GM12878 (cell line): Measurements from ENCODE around the gene OR14J1. TPM values are rescaled to one million over a fixed set of nuclear protein-coding genes. Genes with fewer than 3 reads are reported as not detected.

Experiments used
- ATAC-seq: fragments of 200-7000 bp; cut with Tn5 transposase; 3 replicates; pipeline ENCODE4 v1.9.1; 2020; ENCODE audit warnings: mild to moderate bottlenecking, moderate library complexity
- BruUV-seq: library from RNA; stranded (reverse); fragments of 400-500 nt; replicated peaks from 2 replicates; lab custom pipeline; 2021; lab: Mats Ljungman, UMichigan
- CTCF ChIA-PET: fragments of 300-600 bp; sonication (Branson Sonifier 250); formaldehyde crosslinking; extraction: SDS; loops from one replicate; lab custom pipeline; 2021; ENCODE audit warnings: inconsistent platforms; lab: Yijun Ruan, JAX
- POLR2A ChIA-PET: fragments of 350-600 bp; formaldehyde crosslinking; extraction: SDS; loops from one replicate; lab custom pipeline; 2021; ENCODE audit warnings: inconsistent platforms; lab: Charles Lee
- RAD21 ChIA-PET: fragments of 300-600 bp; sonication (Branson Sonifier 250); formaldehyde crosslinking; loops from one replicate; lab custom pipeline; 2023; ENCODE audit warnings: antibody characterized with exemption; ENCODE audit not compliant: unreplicated experiment; lab: Charles Lee
- SMC1A ChIA-PET: fragments of 300-600 bp; sonication (Branson Sonifier 250); formaldehyde crosslinking; loops from one replicate; lab custom pipeline; 2023; ENCODE audit not compliant: unreplicated experiment, uncharacterized antibody; lab: Charles Lee
- DNase-seq: peaks from one replicate; pipeline ENCODE4 v3.0.0-alpha.2; 2011; ENCODE audit warnings: low read depth, low spot score
- FAIRE-seq: peaks from 3 replicates; lab custom pipeline; 2011; peaks lifted over from hg19 to GRCh38; lab: Jason Lieb, UNC
- H2AFZ ChIP-seq: 2 replicates; pipeline ENCODE4 v1.6.0; 2011; ENCODE audit warnings: low read depth, low read length, control low read depth; ENCODE audit not compliant: control insufficient read depth
- H3K27ac ChIP-seq: 2 replicates; pipeline ENCODE4 v1.5.1; 2011; ENCODE audit warnings: control low read depth; ENCODE audit not compliant: control insufficient read depth, insufficient read depth
- H3K27me3 ChIP-seq, 2 experiments: replicated peaks in 1 of 2; 2 replicates each; pipeline versions ENCODE4 v1.6.0 to v1.6.1; 2011; ENCODE audit warnings: low read length in 1 of 2; ENCODE audit not compliant: control insufficient read depth in 2 of 2, insufficient read depth in 2 of 2
- H3K36me3 ChIP-seq, 2 experiments: 2 replicates each; pipeline ENCODE4 v1.5.1; 2011; ENCODE audit warnings: low read length in 1 of 2; ENCODE audit not compliant: control insufficient read depth in 2 of 2, insufficient read depth in 2 of 2
- H3K4me1 ChIP-seq: 2 replicates; pipeline ENCODE4 v1.6.1; 2011; ENCODE audit warnings: mild to moderate bottlenecking, low read length, moderate library complexity, mixed read lengths; ENCODE audit not compliant: control insufficient read depth, insufficient read depth
- H3K4me2 ChIP-seq: 2 replicates; pipeline ENCODE4 v1.6.0; 2011; ENCODE audit warnings: control low read depth; ENCODE audit not compliant: control insufficient read depth, insufficient read depth
- H3K4me3 ChIP-seq: fragments of 200-600 bp; sonication (generic); 2 replicates; pipeline ENCODE4 v1.5.1; 2016
- H3K79me2 ChIP-seq: 2 replicates; pipeline ENCODE4 v1.6.0; 2011; ENCODE audit warnings: low read length; ENCODE audit not compliant: control insufficient read depth, insufficient read depth
- H3K9ac ChIP-seq: 2 replicates; pipeline ENCODE4 v1.8.0; 2011; ENCODE audit warnings: low read length, control low read depth, mixed read lengths; ENCODE audit not compliant: control insufficient read depth, insufficient read depth
- H3K9me3 ChIP-seq: replicated peaks from 3 replicates; pipeline ENCODE4 v1.5.1; 2011; ENCODE audit warnings: mild to moderate bottlenecking, low read length; ENCODE audit not compliant: control insufficient read depth, insufficient read depth
- H4K20me1 ChIP-seq: 2 replicates; pipeline ENCODE4 v1.6.0; 2011; ENCODE audit not compliant: control insufficient read depth, insufficient read depth
- BACH1 ChIP-seq: fragments of 450-650 bp; IDR thresholded peaks from 2 replicates; pipeline ENCODE4 v1.6.1; 2017; ENCODE audit warnings: mild to moderate bottlenecking, borderline replicate concordance
- CBX3 ChIP-seq: fragments of 200-600 bp; sonication (generic); IDR thresholded peaks from 2 replicates; pipeline ENCODE4 v1.6.1; 2016; ENCODE audit warnings: low read depth, borderline replicate concordance
- MTA2 ChIP-seq: fragments of 450-650 bp; IDR thresholded peaks from 2 replicates; pipeline ENCODE4 v1.6.1; 2016; ENCODE audit warnings: low read depth, mild to moderate bottlenecking, moderate library complexity
- RAD21 ChIP-seq: IDR thresholded peaks from 2 replicates; pipeline ENCODE4 v1.6.1; 2011; ENCODE audit warnings: mild to moderate bottlenecking, low read depth, low read length, moderate library complexity; ENCODE audit not compliant: insufficient read depth
- SPI1 ChIP-seq: IDR thresholded peaks from 2 replicates; pipeline ENCODE4 v1.6.1; 2011; ENCODE audit warnings: low read depth, mild to moderate bottlenecking, low read length, moderate library complexity, borderline replicate concordance; ENCODE audit not compliant: insufficient read depth
- SUZ12 ChIP-seq: fragments of 200-600 bp; sonication (generic); IDR thresholded peaks from one replicate; pipeline ENCODE4 v1.6.1; 2018; ENCODE audit warnings: antibody characterized with exemption, mild to moderate bottlenecking; ENCODE audit not compliant: unreplicated experiment
- WGBS: methylation state at CpG from one replicate; pipeline ENCODE4 v1.1.6; 2016; ENCODE audit warnings: low lambda C conversion rate; ENCODE audit not compliant: insufficient replicate concordance, insufficient coverage; ENCODE audit errors: missing lambda C conversion rate; 5-methylcytosine and 5-hydroxymethylcytosine counted together
- in situ Hi-C: fragments of 300-500 bp; cut with MboI; formaldehyde crosslinking; loops from 9 replicates; pipeline ENCODE4 v1.14.3; 2018; ENCODE audit warnings: mixed read lengths
- intact Hi-C: fragments of 100-400 bp; cut with micrococcal nuclease; formaldehyde crosslinking; loops from one replicate; pipeline ENCODE4 v1.14.2; 2022; ENCODE audit not compliant: unreplicated experiment
- polyA plus RNA-seq, 11 experiments: library from polyadenylated mRNA; depleted of rRNA in 4 of 11; unstranded in 6 of 11; stranded (reverse) in 5 of 11; fragments of >200 nt; fragmentation: Nextera tagmentation in 4 of 11; fragmentation: Illumina TruSeq in 1 of 11; extraction: Ambion mirVana in 4 of 11; extraction: Trizol in 1 of 11; gene quantifications; 1 replicate in 1 of 11; 2 replicates in 10 of 11; pipeline versions ENCODE4 v1.2.1 to v1.2.3, GENCODE V29; 2011 to 2016; ENCODE audit warnings: inconsistent platforms in 2 of 11, missing spikeins in 2 of 11, low read depth in 1 of 11
- total RNA-seq, 4 experiments: library from RNA; depleted of rRNA in 3 of 4; stranded (reverse); fragments of >200 nt in 3 of 4; fragmentation: Illumina TruSeq in 1 of 4; extraction: Trizol in 1 of 4; gene quantifications; 2 replicates each; pipeline versions ENCODE4 v1.2.1 to v1.2.3, GENCODE V29; 2013 to 2021
- TF ChIP-seq, protein P1 (sequence below): fragments of 450-650 bp; formaldehyde crosslinking; IDR thresholded peaks from 2 replicates; pipeline ENCODE4 v1.4.0; 2022; ENCODE audit warnings: mild to moderate bottlenecking, moderate library complexity

Gene OR14J1
- total and polyA plus RNA-seq, 10 of the 15 experiments (the other 5 are each of a cell fraction or from before 2014, with no cell fraction given) = not detected

DNA sequence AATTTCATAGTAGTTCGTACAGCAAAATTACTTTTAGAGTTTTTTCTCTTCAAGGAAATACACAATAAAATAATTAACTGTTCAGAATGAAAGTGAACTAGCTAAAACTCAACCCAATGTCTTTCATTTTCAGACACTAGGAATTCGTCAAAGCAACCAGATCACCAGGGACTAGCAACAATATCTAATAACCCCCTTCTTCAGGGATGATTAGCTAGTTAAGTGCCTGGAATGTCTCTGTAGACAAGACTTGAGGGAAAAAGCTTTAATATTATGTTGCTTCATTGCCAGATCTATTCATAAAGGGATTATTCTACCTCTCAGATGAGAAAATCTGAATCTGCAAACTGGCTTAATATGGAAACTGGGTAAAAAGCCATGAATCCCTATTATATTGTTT is 41.8 kb upstream of the OR14J1 start:
- Histone ChIP-seq H3K79me2 (no peaks in the 10 kb centered on the region), H3K27me3 (no peaks in the 10 kb centered on the region), H3K4me1 (no peaks in the 10 kb centered on the region), H3K4me3 (no peak overlapping the region), H3K9me3 (no peaks in the 10 kb centered on the region), H3K27ac (no peak overlapping the region), H3K9ac (no peak overlapping the region), H3K36me3 (no peaks in the 10 kb centered on the region), H4K20me1 (no peaks in the 10 kb centered on the region), H2AFZ (no peak overlapping the region)
- in situ Hi-C loops = no loop called here
- FAIRE-seq = no peak
- intact Hi-C loops = no loop called here
- ChIA-PET CTCF (no interaction called here), POLR2A (no interaction called here), RAD21 (no interaction called here)
- ATAC-seq = no peak
- WGBS = 0% methylated on average over 2 of the region's 2 CpGs
- TF ChIP-seq SPI1 (no peak), CBX3 (no peak), SUZ12 (no peak), RAD21 (no peak), BACH1 (no peak), MTA2 (no peak)
- TF ChIP-seq, protein P1, sequence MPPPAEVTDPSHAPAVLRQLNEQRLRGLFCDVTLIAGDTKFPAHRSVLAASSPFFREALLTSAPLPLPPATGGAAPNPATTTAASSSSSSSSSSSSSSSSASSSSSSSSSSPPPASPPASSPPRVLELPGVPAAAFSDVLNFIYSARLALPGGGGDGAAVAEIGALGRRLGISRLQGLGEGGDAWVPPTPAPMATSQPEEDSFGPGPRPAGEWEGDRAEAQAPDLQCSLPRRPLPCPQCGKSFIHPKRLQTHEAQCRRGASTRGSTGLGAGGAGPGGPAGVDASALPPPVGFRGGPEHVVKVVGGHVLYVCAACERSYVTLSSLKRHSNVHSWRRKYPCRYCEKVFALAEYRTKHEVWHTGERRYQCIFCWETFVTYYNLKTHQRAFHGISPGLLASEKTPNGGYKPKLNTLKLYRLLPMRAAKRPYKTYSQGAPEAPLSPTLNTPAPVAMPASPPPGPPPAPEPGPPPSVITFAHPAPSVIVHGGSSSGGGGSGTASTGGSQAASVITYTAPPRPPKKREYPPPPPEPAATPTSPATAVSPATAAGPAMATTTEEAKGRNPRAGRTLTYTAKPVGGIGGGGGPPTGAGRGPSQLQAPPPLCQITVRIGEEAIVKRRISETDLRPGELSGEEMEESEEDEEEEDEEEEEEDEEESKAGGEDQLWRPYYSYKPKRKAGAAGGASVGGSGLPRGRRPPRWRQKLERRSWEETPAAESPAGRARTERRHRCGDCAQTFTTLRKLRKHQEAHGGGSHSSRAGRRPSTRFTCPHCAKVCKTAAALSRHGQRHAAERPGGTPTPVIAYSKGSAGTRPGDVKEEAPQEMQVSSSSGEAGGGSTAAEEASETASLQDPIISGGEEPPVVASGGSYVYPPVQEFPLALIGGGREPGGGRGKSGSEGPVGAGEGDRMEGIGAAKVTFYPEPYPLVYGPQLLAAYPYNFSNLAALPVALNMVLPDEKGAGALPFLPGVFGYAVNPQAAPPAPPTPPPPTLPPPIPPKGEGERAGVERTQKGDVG (CRISPR knock-in tag) = no peak
- TF ChIP-seq, all 136 proteins: peak for 0
- H3K4me2 ChIP-seq = no peak overlapping the region
- BruUV-seq = no TSS peak
- SMC1A ChIA-PET = no interaction called here
- DNase-seq = no peak
